NB4 (cell line): ENCODE results near the gene ZNF407.

Source experiments
- MAX ChIP-seq: IDR thresholded peaks from 2 replicates; pipeline ENCODE4 v1.6.1; 2011; ENCODE audit warnings: low read depth, low read length
- POLR2A ChIP-seq: IDR thresholded peaks from 2 replicates; pipeline ENCODE4 v1.6.1; 2011; ENCODE audit warnings: mild to moderate bottlenecking; ENCODE audit not compliant: insufficient read length; ENCODE audit errors: extremely low read depth
- TF ChIP-seq, protein P1 (sequence below): IDR thresholded peaks from one replicate; pipeline ENCODE4 v1.5.1; 2012; ENCODE audit warnings: low read depth, low read length

DNA sequence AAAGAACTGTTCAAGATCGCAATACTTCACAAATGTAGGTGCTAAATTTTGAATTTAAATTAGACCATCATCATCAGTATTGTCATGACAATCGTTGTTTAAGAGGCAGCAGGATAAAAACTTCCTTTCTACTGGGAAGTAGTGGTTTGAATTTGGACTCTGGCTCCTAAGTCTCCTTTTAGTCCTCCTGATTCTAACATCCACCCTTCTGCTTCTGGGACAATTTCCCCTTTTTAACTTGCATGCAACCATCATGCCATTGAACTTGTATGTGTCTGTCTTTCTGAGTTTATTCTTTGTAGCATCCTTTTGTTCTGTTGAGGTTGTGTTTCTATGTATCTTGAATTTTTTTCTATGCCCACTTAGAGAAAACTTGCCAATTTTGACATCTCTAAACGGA is 361.5 kb downstream of the ZNF407 start:
- TF ChIP-seq POLR2A = no peak
- TF ChIP-seq MAX = no peak
- TF ChIP-seq, protein P1, sequence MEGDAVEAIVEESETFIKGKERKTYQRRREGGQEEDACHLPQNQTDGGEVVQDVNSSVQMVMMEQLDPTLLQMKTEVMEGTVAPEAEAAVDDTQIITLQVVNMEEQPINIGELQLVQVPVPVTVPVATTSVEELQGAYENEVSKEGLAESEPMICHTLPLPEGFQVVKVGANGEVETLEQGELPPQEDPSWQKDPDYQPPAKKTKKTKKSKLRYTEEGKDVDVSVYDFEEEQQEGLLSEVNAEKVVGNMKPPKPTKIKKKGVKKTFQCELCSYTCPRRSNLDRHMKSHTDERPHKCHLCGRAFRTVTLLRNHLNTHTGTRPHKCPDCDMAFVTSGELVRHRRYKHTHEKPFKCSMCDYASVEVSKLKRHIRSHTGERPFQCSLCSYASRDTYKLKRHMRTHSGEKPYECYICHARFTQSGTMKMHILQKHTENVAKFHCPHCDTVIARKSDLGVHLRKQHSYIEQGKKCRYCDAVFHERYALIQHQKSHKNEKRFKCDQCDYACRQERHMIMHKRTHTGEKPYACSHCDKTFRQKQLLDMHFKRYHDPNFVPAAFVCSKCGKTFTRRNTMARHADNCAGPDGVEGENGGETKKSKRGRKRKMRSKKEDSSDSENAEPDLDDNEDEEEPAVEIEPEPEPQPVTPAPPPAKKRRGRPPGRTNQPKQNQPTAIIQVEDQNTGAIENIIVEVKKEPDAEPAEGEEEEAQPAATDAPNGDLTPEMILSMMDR = no peak
